Measurements from ENCODE around the gene PLCB4. TPM values are rescaled to one million over a fixed set of nuclear protein-coding genes. Genes with fewer than 3 reads are reported as not detected.

Gene PLCB4
- total and polyA plus RNA-seq, 2 experiments from 2014 or later, result 6.5 to 16.1 TPM

DNA sequence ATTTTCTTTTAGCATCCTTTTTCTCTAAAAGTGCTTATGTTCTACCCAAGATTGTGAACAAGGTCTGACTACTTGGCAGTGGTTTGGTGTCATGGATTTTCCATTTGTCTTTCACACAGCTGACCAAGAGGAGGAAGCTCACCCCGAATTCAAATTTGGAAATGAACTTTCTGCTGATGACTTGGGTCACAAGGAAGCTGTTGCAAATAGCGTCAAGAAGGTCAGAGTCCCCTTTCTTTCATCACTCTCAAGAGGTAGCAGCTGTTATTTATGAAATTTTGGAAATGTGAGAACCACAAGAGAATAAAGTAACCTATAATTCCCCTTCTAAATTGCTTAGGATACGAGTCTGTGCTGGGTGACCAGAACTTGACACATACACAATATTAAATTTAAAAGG is 332.5 kb downstream of the PLCB4 start (continued):
- TF ChIP-seq, protein P1, sequence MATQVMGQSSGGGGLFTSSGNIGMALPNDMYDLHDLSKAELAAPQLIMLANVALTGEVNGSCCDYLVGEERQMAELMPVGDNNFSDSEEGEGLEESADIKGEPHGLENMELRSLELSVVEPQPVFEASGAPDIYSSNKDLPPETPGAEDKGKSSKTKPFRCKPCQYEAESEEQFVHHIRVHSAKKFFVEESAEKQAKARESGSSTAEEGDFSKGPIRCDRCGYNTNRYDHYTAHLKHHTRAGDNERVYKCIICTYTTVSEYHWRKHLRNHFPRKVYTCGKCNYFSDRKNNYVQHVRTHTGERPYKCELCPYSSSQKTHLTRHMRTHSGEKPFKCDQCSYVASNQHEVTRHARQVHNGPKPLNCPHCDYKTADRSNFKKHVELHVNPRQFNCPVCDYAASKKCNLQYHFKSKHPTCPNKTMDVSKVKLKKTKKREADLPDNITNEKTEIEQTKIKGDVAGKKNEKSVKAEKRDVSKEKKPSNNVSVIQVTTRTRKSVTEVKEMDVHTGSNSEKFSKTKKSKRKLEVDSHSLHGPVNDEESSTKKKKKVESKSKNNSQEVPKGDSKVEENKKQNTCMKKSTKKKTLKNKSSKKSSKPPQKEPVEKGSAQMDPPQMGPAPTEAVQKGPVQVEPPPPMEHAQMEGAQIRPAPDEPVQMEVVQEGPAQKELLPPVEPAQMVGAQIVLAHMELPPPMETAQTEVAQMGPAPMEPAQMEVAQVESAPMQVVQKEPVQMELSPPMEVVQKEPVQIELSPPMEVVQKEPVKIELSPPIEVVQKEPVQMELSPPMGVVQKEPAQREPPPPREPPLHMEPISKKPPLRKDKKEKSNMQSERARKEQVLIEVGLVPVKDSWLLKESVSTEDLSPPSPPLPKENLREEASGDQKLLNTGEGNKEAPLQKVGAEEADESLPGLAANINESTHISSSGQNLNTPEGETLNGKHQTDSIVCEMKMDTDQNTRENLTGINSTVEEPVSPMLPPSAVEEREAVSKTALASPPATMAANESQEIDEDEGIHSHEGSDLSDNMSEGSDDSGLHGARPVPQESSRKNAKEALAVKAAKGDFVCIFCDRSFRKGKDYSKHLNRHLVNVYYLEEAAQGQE (IDR thresholded peaks at IDR 0.05; ENCODE audit: unreplicated experiment), result no peak
- TF ChIP-seq STAT1 (IDR thresholded peaks at IDR 0.05; ENCODE audit: unreplicated experiment), result no peak
- TF ChIP-seq EZH2 (IDR thresholded peaks at IDR 0.05; ENCODE audit: low read depth, unreplicated experiment), result no peak

DNA sequence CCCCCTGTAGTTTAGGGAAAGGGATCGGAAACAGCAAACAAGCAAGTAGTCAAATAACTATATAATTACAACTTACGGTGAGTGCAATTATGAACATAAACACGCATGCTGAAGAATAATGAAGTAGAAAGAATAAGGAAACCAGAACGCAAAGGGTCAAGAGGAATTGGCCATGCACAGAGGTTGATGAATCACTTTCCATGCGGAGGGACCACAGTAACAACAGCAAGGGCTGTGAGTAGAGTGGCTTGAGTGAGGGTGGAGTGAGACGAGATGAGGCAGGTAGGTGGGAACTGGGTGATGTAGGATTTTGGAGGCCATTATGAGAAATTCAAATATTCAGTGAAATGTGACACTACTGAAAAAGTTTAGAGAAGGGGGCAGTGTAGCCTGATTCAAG is 333.3 kb downstream of the PLCB4 start:
- Histone ChIP-seq H3K79me2 (replicated peaks; ENCODE audit: insufficient read depth) (no peaks in the 10 kb centered on the region), H3K4me3 (no peak overlapping the region), H3K27ac (ENCODE audit: low read depth) (no peak overlapping the region), H2AFZ (no peak overlapping the region), H3K9me2 (ENCODE audit: insufficient read depth) (0 out of 2 replicates have a peak, but pooled peaks cover 5% of the 10 kb centered on the region), H4K20me1 (replicated peaks; ENCODE audit: insufficient read depth) (no peaks in the 10 kb centered on the region), H3F3A (replicated peaks; ENCODE audit: low read depth) (no peaks in the 10 kb centered on the region), H3K36me3 (ENCODE audit: insufficient read depth) (no peaks in the 10 kb centered on the region), H3K4me2 (no peak overlapping the region), H3K4me1 (ENCODE audit: insufficient read depth) (peaks cover 14% of the 10 kb centered on the region), H3K27me3 (ENCODE audit: insufficient read depth) (no peaks in the 10 kb centered on the region)
- Mint-ChIP-seq H3K27ac (no peak overlapping the region), H3K27me3 (ENCODE audit: insufficient read depth, low read depth, poor library complexity) (no peaks in the 10 kb centered on the region), H3K9me3 (no peaks in the 10 kb centered on the region), H3K4me3 (no peak overlapping the region), H3K36me3 (ENCODE audit: low read depth) (0 out of 3 replicates have a peak, but pooled peaks cover 2% of the 10 kb centered on the region), H3K4me1 (peaks cover 16% of the 10 kb centered on the region; the same call in 2 of the 3 replicates)
- no peak for DNase-seq (ENCODE audit: low spot score)
- no peak for ATAC-seq
- TF ChIP-seq, protein P1 (IDR thresholded peaks at IDR 0.05; ENCODE audit: unreplicated experiment), result no peak
- TF ChIP-seq ZNF114 (CRISPR knock-in tag; IDR thresholded peaks at IDR 0.05), result no peak
- TF ChIP-seq POLR2AphosphoS5 (IDR thresholded peaks at IDR 0.05; ENCODE audit: low read depth), result no peak
- no peak for TF ChIP-seq NANOG (IDR thresholded peaks at IDR 0.05; ENCODE audit: borderline replicate concordance)
- TF ChIP-seq, protein P2, sequence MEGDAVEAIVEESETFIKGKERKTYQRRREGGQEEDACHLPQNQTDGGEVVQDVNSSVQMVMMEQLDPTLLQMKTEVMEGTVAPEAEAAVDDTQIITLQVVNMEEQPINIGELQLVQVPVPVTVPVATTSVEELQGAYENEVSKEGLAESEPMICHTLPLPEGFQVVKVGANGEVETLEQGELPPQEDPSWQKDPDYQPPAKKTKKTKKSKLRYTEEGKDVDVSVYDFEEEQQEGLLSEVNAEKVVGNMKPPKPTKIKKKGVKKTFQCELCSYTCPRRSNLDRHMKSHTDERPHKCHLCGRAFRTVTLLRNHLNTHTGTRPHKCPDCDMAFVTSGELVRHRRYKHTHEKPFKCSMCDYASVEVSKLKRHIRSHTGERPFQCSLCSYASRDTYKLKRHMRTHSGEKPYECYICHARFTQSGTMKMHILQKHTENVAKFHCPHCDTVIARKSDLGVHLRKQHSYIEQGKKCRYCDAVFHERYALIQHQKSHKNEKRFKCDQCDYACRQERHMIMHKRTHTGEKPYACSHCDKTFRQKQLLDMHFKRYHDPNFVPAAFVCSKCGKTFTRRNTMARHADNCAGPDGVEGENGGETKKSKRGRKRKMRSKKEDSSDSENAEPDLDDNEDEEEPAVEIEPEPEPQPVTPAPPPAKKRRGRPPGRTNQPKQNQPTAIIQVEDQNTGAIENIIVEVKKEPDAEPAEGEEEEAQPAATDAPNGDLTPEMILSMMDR (conservative IDR thresholded peaks at IDR 0.05; ENCODE audit: low read depth in 2 of 2), result no peak
- no peak for TF ChIP-seq EZH2 (IDR thresholded peaks at IDR 0.05; ENCODE audit: low read depth, unreplicated experiment)
- no peak for TF ChIP-seq CREB1 (CRISPR knock-in tag; IDR thresholded peaks at IDR 0.05; ENCODE audit: low read depth)
- TF ChIP-seq STAT1 (IDR thresholded peaks at IDR 0.05; ENCODE audit: unreplicated experiment), result no peak
- TF ChIP-seq ZNF331 (CRISPR knock-in tag; IDR thresholded peaks at IDR 0.05; ENCODE audit: low read depth), result no peak
- TF ChIP-seq EZH2phosphoT487 (IDR thresholded peaks at IDR 0.05; ENCODE audit: unreplicated experiment), result no peak

Data from GM23338 (cell line).